HG02623 (cell line): ENCODE measurements around the gene UNC93B1.
"Not testable (repeated sequence)": the region's sequence is repeated elsewhere in the genome, so short reads cannot be mapped to it uniquely, and the experiment has no call there.

Experiments
- ATAC-seq: cut with Tn5 transposase; IDR thresholded peaks from one replicate; pipeline ENCODE4 v1.9.1; 2021; ENCODE audit warnings: moderate library complexity; ENCODE audit not compliant: unreplicated experiment

UNC93B1 gene

DNA sequence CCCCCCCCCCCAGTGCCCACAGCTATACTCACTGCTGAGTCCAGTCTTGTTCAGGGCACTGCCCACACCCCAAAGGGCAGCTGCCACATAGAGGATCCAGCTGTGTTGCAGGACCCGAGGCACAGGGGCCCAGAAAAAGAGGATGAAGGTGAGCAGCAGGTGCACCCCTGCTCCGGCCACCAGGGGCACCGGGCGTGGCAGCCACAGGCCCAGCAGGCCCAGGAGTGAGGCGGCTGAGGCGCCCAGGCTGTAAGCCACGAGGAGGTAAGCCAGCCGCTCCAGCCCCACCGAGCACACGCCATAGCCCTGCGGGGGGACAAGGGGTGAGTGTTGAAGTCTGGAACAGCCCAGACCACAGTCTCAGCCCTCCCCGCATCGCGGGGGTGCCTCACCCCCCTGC is 8.3 kb downstream of the UNC93B1 start:
- ATAC-seq: not testable (repeated sequence)

DNA sequence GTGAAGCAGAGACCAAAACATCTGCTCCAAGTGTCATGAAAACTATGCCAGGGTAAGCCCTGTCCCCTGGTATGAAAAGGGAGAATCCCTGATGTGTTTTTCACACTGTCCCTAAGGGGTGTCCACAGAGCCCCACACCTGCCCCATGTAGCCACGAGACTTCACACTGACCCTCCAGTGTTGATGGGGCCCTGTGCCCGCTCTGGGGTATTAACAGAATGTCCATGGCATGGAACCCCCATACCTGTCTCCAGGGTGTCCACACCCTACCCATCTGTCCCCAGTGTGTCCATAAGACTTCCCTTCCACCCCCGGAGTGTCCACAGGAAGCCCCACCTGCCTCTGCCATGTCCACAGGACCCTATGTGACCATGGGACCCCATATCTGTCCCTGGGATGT is 8.8 kb downstream of the UNC93B1 start:
- not testable (repeated sequence) for ATAC-seq

DNA sequence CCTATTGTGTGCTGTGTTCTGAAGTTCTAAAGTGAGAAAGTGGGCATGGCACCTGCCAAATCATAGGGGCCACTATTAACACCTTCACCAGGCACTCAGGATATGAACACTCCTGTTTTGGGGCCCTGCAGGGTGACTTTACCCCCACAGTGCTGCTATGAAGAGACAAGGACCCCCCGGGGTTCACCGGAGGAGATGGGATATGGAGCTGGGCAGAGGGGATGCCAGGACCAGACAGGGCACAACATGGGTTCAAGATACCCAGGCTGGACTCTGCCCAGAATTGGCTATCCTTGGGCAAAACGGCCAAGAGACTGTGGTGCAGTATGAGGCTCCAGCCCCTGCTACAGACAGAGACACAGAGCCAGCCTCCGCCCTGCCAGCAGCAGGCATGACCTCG is 9.5 kb downstream of the UNC93B1 start:
- ATAC-seq: not testable (repeated sequence)

DNA sequence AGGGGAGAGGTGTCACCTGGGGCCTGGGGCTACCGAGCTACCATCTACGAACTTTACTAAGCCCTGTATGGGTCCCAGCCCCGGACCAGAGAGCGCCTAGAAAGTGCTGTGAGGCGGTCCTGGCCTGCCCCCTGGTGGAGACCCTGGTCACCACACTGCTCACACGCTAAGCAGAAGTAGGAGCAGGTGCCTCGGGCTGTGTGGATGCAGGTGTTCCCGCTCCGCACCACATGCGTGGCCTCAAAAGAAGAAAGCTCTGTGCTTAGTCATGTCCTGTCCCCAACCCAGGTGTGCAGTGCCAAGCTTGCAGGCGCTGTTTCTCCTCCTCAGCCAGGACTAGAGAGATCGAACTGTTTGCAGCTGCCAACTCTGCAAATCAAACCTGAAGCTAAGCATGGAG is 10.1 kb downstream of the UNC93B1 start:
- not testable (repeated sequence) for ATAC-seq

DNA sequence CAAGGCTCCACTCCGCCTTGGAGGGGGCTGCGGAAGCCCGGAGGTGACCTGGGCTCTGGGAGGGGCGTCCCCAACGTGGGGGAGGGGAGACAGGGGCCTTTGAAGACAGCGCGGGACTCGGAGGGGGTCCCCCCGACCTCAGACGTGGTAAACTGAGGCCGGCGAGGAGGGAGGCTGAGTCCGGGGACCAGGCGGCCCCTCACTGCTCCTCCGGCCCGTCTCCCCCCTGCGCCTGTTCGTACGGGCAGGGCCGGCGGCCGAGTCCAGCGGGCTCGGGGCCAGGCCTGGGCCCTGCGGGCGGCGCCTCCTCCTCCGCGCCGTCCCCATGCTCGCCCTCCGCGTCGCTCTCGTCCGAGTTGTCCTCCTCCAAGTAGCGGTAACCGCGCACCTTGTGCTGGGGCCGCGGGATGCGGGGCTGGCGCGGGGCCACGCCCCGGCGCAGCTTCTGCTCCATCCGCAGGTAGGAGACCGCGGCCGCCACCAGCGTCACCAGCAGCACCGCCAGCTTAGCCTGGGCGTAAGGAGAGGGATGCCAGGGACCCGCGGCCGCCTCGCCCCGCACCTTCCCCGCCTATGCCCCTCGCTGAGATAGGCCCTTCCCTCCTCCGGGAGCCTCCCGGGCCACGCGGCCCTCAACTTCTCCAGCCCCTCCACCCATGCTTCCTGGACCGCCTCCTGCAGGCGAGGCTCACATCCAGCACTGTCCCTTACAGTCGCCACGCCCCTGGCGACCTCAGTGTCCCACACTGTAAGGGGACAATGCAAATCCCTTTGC is 12.4 kb downstream of the UNC93B1 start:
- ATAC-seq: not testable (repeated sequence)

DNA sequence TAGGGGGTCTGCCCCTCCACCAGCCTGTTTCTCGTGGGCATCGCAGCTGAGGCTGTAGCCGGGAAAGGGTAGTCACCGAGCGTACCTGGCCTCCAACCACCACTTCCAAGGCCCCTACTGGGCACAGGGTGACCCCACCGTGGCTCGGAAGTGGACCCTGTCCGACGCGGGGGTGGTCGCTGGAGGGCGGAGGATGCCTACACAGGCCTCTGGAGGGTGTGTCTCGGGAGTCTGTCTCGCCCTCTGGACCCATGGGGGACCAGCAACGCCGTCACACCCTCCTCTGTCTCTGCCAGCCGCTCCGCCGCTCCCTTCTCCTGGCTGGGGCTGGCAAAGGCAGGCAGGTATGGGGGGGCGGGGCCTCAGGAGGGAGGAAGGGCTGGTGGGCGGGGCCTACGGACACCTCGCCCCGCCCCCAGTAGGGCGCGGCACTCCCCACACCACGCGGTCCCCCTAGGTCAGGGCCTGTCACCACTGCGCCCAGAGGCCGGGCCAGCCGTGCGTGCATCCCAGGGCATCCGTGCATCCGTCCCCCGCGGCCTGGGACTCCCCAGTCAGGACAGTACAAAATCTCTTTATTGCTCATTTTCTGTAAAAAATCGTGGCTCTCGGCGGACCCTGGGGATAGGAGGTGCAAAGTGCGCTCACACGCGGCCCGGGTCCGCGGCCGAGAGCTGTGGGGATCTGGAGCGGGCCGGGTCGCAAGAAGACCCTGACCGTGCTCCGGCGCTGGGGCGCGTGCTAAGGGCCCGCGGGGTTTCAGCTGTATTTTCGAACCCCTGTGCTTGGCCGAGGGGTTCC is 13.2 kb downstream of the UNC93B1 start:
- ATAC-seq: not testable (repeated sequence)

DNA sequence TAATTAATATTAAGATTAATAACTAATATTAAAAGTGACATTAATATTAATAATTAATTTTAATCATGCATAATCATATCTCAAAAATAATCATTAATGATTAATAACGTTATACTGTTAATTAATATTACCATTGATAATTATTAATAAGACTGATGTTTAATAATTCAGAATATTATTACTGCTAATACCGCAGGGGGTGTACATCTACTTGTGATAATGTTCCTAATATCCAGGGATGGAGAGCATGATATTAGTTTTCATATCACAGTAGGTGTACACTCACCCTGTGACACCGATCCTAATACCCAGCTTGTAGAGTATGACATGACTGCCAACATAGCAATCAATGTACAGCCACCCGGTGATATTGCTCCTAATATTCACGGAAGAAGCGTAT is 18.6 kb downstream of the UNC93B1 start:
- ATAC-seq: not testable (repeated sequence)

DNA sequence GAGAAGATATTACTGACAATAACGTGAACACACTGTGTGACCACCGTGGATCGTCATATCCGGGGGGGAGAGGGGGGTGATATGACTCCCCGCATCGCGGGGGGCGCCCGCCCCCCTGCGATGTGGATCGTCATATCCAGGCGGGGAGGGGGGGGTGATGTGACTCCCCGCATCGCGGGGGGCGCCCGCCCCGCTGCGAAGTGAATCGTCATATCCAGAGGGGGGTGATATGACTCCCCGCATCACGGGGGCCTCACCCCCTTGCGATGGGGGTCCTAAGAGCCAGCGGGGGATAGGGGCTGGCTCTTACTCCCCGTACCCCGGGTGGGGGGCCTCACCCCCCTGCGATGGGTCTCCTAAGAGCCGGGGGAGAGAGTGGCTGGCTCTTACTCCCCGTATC is 19.9 kb downstream of the UNC93B1 start:
- no peak for ATAC-seq

DNA sequence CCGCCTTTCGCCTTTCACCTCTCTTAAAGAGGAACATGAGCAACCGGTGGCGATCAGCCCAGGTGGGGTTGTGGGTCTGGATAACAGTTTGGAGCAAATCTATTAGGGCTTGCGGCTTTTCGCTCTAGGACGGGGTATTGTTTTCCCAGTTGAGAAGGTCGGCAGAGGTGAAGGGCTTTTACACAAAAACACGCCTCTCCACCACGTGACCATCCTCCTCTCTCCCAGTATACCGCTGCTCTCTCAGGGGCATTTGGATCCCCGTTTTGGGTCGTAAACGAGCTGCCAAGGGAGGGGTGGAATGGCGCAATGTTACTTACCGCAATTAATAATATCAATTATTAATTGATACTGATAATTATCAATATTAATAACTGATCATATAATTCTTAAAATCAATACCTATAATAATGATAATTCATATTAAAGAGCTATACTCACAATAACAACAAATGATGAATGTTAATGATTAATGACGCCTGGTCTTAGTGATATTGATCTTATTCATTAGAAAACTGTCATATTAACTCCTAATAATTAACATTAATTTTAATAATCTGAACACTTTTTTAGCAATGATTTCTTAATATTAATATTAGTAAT is 21.5 kb downstream of the UNC93B1 start:
- not testable (repeated sequence) for ATAC-seq

DNA sequence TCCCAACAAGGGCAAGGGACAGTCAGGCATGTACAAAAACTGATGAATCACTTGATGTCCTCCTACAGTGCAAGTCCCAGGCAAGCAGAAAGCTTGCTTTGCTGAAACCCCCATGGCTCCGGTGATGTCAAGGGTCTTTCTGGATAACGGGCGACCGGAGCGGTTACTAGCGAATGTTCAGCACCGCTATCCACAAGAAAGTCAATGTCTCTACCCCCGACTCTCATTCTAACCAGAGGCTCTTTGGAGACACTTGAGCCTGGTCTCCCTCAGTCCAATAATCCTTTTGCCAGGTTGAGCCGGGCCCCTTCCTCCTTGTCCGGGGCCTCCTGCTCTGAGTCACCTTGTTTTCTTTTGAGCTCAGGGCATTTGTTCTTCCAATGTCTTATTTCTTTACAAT is 22.7 kb downstream of the UNC93B1 start:
- ATAC-seq: not testable (repeated sequence)

DNA sequence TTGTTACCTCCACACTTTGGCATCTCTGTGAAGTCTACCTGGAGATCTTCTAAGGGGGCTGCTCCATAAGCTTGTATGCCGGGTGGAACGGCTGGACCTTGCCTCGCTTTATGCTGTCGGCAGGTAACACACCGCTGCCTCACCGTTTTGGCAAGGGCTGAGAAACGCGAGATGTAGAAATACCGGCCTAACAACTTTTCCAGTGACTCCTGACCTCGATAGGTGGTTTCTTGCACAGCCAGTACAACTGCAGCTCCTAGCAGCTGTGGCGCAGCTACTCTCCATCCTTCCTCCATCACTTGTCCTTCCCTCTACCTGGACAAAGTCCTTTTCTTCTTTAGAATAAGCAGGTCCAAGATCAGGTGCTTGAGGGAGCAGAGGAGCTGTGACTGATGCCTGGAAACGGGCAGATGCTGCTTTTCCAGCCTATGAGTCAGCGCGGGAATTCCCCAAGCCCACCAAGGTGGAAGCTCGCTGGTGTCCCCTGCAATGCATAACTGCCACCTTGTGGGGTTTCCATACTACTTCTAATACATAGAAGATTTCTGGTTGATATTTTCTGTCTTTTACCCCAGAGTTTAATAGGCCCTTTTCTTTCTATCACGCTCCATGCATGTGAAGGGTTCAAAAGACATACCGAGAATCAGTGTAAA is 25.0 kb downstream of the UNC93B1 start:
- not testable (repeated sequence) for ATAC-seq

DNA sequence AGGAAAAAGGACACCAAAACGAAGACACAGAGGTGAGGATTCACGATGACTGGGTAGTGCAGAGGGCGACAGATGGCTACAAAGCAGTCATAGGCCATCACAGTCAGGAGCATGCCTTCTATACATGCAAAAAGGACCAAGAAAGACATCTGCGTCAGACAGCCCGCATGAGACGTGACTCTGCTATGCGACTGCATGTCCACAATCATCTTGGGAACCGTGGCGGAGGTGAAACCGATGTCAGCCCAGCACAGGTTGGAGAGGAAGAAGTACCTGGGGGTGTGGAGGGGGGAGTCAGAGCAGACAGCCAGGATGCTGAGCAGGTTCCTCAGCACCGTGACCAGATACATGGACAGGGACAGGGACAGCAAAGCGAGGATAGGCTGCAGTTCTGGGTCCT is 29.2 kb downstream of the UNC93B1 start:
- ATAC-seq: not testable (repeated sequence)

DNA sequence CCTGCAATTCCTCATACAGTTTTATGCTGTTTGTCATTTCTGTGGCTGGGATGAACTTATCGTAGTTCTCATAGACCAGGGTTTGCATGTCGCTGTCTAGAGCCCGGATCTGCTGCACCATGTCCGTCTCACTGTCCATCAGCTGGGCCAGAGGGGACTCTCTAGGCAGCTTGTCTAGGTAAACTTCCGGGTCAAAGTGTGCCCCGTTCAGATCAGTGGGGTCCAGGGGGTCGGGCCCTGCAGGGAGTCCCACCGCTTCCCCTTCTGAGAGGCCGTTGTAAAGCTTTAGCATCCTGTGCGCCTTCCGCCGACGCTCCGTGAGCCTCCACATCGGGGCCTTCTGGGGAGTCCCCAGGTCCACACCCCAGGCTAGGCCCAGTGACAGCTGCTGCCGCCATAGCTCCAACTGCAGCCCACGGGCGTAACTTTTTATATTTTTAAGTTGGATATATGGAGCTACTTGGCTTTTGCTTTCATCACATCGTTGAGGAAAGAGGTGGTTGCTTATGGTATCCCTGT is 38.0 kb downstream of the UNC93B1 start:
- ATAC-seq: not testable (repeated sequence)

DNA sequence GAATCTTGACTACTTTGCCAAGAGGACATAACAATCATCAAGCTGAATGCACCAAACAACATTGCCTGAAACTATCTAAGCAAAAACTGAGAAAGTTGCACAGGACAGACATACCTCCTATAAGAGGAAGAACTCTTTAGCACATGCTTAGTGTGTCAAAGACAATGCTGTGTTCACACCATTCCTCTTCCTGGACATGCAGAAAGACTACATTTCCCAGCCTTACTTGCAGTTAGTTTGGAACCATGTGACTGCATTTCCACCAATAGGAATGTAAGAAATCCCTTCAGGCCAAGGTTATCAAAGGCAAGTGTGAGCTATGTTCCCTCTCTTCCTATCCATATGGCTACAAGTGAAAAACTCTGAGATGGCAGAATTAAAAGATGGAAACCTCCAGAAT is 39.2 kb downstream of the UNC93B1 start:
- not testable (repeated sequence) for ATAC-seq

DNA sequence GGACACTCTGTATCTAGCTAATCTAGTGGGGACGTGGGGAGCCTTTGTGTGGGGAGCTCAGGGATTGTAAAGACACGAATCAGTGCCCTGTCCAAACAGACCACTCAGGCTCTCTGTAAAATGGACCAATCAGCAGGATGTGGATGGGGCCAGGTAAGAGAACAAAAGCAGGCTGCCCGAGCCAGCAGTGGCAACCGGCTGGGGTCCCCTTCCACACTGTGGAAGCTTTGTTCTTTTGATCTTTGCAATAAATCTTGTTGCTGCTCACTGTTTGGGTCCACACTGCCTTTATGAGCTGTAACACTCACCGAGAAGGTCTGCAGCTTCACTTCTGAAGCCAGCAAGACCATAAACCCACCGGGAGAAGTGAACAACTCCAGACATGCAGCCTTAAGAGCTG is 40.0 kb downstream of the UNC93B1 start:
- not testable (repeated sequence) for ATAC-seq

DNA sequence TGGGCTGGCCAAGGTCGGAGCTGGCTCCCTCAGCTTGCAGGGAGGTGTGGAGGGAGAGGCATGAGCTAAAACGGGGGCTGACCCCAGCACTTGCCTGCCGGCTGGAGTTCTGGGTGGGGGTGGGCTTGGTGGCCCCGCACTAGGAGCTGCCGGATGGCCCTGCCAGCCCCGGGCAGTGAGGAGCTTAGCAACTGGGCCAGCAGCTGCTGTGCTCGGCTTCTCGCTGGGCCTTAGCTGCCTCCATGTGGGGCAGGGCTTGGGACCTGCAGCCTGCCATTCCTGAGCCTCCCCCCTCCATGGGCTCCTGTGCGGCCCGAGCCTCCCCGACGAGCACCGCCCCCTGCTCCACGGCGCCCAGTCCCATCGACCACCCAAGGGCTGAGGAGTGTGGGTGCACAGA is 40.7 kb downstream of the UNC93B1 start:
- ATAC-seq: not testable (repeated sequence)

DNA sequence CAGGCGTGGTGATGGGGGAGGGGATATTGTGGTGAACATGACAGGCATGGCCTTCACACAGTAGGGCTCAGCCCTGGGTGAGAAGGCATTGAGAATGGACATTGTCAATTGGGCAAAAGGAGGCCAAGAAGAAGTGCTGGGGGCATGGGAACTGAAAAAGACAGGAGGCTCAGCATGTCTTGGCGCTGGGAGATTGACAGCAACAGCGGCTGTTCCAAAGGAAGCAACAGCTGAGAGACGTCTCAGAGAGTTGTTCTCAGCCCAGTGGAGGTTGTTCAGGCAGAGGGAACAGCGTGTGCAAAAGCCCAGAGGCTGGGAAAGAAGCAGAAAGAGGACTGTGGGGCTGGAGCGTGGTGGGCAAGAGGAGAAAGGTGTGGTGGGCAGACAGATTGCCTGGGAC is 47.7 kb downstream of the UNC93B1 start:
- not testable (repeated sequence) for ATAC-seq

DNA sequence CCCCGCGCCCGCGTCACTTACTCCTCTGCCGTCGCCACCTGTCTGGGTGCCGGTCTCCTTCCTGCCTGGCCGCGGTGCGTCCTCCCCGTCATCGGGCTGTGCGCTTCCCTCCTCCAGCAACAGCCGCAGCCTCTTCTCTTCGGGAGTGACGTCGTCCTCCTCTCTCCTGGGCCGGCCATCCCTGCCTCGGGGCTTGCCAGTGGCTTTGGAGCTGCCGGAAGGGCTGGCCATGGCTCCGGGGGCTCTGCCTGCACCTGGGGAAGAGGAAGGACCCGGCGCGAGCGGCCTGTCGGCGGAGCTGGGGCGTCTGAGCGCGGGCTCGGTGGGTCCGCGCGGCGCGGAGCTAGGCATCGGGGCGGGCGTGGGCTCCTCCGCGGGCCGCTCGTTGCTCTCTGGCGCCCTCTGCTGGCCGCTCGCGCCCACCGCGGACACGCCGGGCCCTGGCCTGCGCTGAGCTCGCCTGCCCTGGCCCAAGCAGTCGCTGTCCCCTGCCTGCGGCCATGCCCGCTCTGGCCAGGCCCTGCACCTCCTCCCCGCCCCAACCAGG is 48.4 kb downstream of the UNC93B1 start:
- ATAC-seq: not testable (repeated sequence)

DNA sequence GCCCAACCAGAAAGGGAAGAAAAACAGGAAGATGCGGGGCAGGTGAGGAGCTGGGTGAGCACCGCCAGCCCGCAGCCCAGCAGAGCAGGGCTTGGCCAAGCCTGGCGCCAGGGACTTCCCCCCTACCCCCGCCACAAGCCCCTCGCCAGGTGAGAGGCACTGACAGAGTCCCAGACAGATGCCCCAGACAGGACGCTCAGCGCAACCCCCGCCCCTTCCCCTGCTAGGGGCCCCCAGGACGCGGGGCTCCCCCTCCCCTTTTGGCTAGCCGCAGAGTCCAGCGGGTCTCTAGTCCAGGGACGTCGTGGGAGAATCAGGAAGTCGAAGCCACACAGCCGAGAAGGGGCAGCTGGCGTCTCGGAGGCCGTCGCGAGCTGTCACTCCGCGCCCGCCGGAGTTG is 48.9 kb downstream of the UNC93B1 start:
- ATAC-seq: not testable (repeated sequence)

DNA sequence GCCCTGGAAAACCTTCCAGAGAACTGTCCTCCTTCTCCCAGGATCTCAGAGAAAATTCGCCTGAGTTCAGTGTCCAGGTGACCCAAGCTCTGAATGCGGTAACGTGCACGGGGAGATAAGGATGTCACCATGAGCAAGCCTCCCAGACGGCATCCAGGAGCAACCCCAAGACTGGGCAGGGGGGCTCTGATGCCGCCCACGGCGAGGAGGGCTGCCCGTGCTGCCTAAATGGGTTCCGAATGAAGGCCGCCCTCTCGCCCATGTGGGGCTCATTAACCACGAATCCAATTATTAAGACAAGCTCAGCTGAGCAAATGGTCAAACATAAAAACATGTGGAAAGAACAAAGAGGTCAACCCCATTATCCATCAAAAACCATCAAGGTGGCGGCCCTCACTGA is 49.6 kb downstream of the UNC93B1 start:
- ATAC-seq: not testable (repeated sequence)

DNA sequence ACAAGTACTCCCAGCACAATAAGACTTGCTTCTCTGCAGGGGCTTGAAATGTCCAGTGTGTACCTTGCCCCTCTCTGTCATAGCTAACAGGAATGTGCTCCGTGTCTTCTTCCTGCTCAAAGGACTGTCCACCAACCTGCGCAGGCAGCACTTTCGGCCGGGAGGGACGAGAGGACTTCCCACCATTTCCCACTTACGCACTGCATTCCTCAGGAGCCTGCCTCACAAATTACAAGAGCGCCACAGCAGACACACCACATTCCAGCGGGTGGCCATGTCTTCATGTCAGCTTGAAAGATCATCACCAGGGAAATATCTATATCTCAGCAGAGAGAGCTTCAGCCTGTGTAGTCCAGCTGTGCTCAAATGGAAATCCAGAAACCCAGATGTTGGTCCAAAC is 53.2 kb downstream of the UNC93B1 start:
- not testable (repeated sequence) for ATAC-seq
